Left lobe of liver (tissue), 1 donor: ENCODE measurements around the gene ZBED3. TPM values are rescaled to one million over a fixed set of nuclear protein-coding genes. Genes with fewer than 3 reads are reported as not detected.

Source experiments
- total RNA-seq: library from RNA; stranded (reverse); gene quantifications from one replicate; pipeline ENCODE4 v1.2.1, GENCODE V29; 2021
- donor health status: DM: no; HTN: yes; CAD: no.

The ZBED3 gene
- total RNA-seq, 1 donor from 2014 or later: 40.1 TPM

Other genes starting within 250 kb of the ZBED3 start
- gene S100Z, start 237.3 kb downstream of the ZBED3 start, total RNA-seq: not detected
- 26.4 TPM for gene CRHBP, start 134.2 kb downstream of the ZBED3 start, total RNA-seq
- gene AGGF1, start 56.9 kb downstream of the ZBED3 start, total RNA-seq: 12.0 TPM
- gene PDE8B, start 123.4 kb upstream of the ZBED3 start, total RNA-seq: 5.5 TPM